Body of pancreas (tissue), 4 donors: ENCODE data around the gene QTRT2.

Source experiments
- CTCF ChIP-seq, 7 experiments: fragments of 450-650 bp in 4 of 7; fragments of 200-600 bp in 3 of 7; sonication (generic) in 3 of 7; IDR thresholded peaks; one replicate each; pipeline ENCODE4 v1.5.1; 2016 to 2019; ENCODE audit warnings: antibody characterized with exemption in 7 of 7
- POLR2A ChIP-seq, 3 donors: fragments of 450-650 bp; IDR thresholded peaks; one replicate each; pipeline ENCODE4 v1.6.1; 2016; ENCODE audit warnings: antibody characterized with exemption in 3 of 3, mild to moderate bottlenecking in 2 of 3

- no peak for TF ChIP-seq CTCF (IDR thresholded peaks at IDR 0.05)
- TF ChIP-seq POLR2A (IDR thresholded peaks at IDR 0.05), result no peak
Observed at GRCh38 chr3:114052216-114052615, 4.3 kb upstream of the QTRT2 start.
